IPS-15b (cell line): ENCODE results near the gene GPC5.

Experiments used
- H3K27me3 ChIP-seq: one replicate; pipeline ENCODE4 v1.6.1; 2013; ENCODE audit warnings: low read length; ENCODE audit not compliant: control insufficient read depth, insufficient read depth
- H3K36me3 ChIP-seq: one replicate; pipeline ENCODE4 v1.6.1; 2013; ENCODE audit warnings: low read length; ENCODE audit not compliant: control insufficient read depth, insufficient read depth
- H3K4me1 ChIP-seq: one replicate; pipeline ENCODE4 v1.6.1; 2013; ENCODE audit warnings: mild to moderate bottlenecking, low read length; ENCODE audit not compliant: control insufficient read depth, insufficient read depth
- H3K4me3 ChIP-seq: one replicate; pipeline ENCODE4 v1.5.1; 2013; ENCODE audit warnings: low read depth, low read length
- H3K9ac ChIP-seq: one replicate; pipeline ENCODE4 v1.6.1; 2013; ENCODE audit warnings: low read depth, mild to moderate bottlenecking, low read length
- H3K9me3 ChIP-seq: one replicate; pipeline ENCODE4 v1.6.1; 2013; ENCODE audit warnings: mild to moderate bottlenecking, low read length; ENCODE audit not compliant: control insufficient read depth, insufficient read depth

GPC5 gene

DNA sequence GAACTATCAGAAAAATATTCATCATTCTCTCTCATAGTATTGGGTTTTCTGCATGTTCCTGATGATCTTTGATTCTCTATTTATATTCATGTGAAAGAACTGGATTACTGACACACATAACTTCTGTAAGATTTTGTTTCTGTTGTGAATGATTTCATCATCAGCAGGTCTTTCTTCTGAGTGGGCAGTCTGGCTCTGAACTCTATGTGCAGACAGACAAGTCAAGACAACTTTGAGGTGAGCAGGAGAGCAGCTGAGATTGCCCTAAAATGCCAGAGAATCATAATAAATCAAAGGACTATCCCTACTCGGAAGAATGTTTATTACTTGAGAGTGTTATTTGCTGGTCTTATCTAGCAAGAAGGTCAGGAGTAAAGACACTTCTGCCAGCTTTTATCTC lies 1176.1 kb downstream of the GPC5 start:
- no peak overlapping the region for H3K4me3 ChIP-seq
- no peaks in the 10 kb centered on the region for H3K36me3 ChIP-seq
- H3K4me1 ChIP-seq = no peaks in the 10 kb centered on the region
- no peak overlapping the region for H3K9ac ChIP-seq
- no peaks in the 10 kb centered on the region for H3K27me3 ChIP-seq
- no peaks in the 10 kb centered on the region for H3K9me3 ChIP-seq

DNA sequence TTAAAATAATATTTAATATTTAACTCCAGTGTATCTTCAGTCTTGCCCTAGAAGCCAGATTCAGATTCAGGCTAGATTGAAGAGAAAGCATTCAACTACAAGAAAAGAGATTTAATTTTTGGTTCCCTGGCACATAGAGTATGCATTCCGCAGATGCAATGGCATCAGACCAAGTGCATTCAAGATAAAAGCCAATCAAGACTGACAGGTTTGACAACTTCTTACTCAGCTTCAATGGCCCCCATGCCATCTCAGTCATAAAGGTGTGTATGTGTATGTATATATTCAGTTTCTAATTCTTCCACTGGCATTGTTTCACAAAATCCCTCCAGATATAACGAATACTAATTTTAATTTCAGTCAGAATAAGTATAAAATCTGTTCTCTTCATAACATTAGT lies 1177.4 kb downstream of the GPC5 start:
- H3K9me3 ChIP-seq = no peaks in the 10 kb centered on the region
- no peaks in the 10 kb centered on the region for H3K27me3 ChIP-seq
- H3K36me3 ChIP-seq = no peaks in the 10 kb centered on the region
- no peak overlapping the region for H3K4me3 ChIP-seq
- H3K4me1 ChIP-seq = no peaks in the 10 kb centered on the region
- no peak overlapping the region for H3K9ac ChIP-seq

DNA sequence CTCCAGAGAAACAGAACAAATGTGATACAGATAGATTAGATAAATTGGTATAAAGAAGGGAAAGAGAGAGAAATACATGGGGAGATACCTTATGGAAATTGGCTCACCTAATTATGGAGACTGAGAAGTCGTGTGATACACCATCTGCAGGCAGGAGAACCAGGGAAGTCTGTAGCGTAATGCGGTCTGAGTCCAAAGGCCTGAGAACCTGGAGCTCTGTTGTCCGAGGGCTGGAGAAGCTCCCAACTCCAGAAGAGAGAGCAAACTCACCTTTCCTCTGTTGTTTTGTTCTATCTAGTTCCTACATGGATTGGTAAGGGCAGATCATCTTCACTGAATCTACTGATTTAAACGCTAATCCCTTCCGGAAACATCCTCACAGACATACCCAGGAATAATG lies 1179.9 kb downstream of the GPC5 start:
- H3K36me3 ChIP-seq = no peaks in the 10 kb centered on the region
- H3K27me3 ChIP-seq = no peaks in the 10 kb centered on the region
- no peaks in the 10 kb centered on the region for H3K9me3 ChIP-seq
- no peaks in the 10 kb centered on the region for H3K4me1 ChIP-seq
- H3K4me3 ChIP-seq = no peak overlapping the region
- H3K9ac ChIP-seq = no peak overlapping the region

DNA sequence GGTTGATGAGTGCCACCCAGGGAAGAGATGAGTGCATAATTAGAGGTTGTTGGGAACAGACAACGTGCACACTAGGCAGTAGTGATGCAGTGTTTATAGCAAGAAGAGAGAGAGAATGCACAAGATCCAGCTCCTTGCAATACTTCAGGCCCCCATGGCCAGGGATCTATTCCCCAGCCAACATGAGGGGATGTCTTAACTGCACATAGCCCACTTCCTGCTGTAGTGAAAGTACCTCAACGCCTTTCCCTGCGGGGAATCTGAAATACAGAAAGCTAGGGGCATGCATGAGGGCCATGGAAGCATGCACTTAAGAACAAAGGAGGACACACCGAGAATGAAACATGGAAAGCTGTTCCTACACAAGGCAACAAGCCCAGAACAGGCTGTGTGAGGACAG lies 1191.5 kb downstream of the GPC5 start:
- Histone ChIP-seq H3K27me3 (no peaks in the 10 kb centered on the region), H3K4me1 (no peaks in the 10 kb centered on the region), H3K9ac (no peak overlapping the region), H3K9me3 (no peaks in the 10 kb centered on the region), H3K36me3 (no peaks in the 10 kb centered on the region), H3K4me3 (no peak overlapping the region)

DNA sequence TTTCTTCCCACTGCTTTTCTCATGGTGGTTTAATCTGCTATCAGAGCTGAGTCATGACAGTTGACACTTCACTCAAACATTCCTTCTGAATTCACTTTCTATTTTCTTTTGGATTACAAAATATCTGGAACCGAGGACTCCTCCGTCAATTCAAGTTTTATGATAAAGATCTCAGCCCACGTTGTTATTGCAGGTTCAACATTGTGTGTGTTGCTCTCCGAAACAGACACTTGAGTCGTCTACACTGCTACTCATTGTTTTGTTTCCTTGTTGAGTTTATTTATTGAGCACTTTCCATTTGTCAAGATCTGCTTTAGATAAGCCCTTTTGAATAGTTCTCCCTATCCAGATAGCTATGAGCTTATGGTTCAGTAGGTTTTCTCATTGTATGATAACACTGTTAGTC lies 1192.1 kb downstream of the GPC5 start:
- no peak overlapping the region for H3K9ac ChIP-seq
- no peaks in the 10 kb centered on the region for H3K27me3 ChIP-seq
- no peaks in the 10 kb centered on the region for H3K4me1 ChIP-seq
- H3K36me3 ChIP-seq = no peaks in the 10 kb centered on the region
- no peaks in the 10 kb centered on the region for H3K9me3 ChIP-seq
- H3K4me3 ChIP-seq = no peak overlapping the region

DNA sequence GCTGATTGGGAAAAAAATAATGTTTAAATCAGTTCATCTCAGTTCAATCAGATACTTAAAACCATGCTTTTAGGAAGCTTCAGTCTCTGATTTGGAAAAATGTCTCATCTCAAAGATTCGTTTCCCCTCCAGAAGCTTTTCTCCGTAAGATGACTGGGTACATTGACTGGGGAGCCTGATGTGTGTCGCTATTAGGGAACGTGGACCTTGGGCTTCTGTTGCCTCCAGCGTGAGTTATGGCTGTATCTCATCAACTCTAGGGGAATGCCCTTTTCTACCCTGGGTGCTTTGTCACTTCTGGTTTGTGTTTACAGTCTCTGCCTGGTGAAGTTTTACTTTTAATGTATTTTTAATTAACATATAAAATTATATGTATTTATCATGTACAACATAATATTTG lies 1192.7 kb downstream of the GPC5 start:
- H3K9me3 ChIP-seq = no peaks in the 10 kb centered on the region
- no peak overlapping the region for H3K4me3 ChIP-seq
- H3K9ac ChIP-seq = no peak overlapping the region
- no peaks in the 10 kb centered on the region for H3K36me3 ChIP-seq
- H3K4me1 ChIP-seq = no peaks in the 10 kb centered on the region
- H3K27me3 ChIP-seq = no peaks in the 10 kb centered on the region

DNA sequence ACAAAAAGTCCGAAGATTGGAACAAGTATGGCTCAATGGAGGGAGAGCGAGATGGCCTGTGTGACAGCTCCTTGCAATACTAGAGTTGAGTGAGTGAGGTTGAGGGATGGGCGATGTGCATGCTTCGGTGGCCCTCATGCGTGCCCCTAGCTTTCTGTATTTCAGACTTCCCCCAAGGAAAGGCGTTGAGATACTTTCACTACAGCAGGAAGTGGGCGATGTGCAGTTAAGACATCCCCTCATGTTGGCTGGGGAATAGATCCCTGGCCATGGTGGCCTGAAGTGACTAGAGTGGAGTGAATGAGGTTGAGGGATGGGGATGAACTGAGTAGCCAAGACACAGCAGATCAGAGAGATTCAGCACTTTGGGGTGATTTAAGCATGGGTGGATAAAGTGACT lies 1194.3 kb downstream of the GPC5 start:
- Histone ChIP-seq H3K27me3 (no peaks in the 10 kb centered on the region), H3K9ac (no peak overlapping the region), H3K4me1 (no peaks in the 10 kb centered on the region), H3K4me3 (no peak overlapping the region), H3K36me3 (no peaks in the 10 kb centered on the region), H3K9me3 (no peaks in the 10 kb centered on the region)

DNA sequence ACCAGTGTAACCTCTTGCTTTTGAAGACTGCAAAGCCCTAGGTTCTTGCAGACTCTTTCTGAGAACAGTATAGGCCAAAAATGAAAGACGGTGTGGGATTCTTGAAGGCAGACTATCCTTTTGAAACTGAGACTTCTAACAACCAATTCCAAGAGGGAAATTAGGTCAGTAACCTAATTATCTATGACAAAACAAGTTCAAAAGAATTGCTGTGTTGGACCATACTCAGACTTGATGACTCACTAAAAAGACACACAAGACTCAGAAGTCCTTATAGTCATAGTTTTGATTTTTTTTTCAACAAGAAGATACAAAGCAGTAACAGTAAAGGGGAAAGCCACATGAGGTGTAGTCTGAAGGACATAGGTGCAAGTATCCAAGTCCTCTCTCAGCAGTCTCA lies 1204.1 kb downstream of the GPC5 start:
- H3K4me3 ChIP-seq = no peak overlapping the region
- no peaks in the 10 kb centered on the region for H3K36me3 ChIP-seq
- no peaks in the 10 kb centered on the region for H3K27me3 ChIP-seq
- H3K9me3 ChIP-seq = no peaks in the 10 kb centered on the region
- no peak overlapping the region for H3K9ac ChIP-seq
- no peaks in the 10 kb centered on the region for H3K4me1 ChIP-seq

DNA sequence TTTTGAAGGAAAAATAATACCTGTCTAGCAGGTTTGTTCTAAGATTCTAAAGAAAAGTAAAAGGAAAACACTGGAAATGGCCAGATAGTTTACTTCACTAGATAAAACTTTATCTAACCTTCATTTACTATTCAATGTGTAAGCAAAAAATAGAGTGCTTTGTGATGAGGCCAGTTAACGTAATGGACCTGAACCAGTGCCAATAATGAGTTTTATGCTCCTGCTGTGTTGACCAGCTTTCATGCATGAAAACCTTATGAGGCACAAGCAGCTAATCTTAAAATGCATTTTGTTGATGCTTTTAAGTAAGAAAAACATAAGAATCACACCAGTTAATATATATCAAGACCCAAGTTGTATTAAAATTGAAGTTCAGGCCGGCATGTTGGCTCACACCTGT lies 1211.0 kb downstream of the GPC5 start:
- Histone ChIP-seq H3K9ac (no peak overlapping the region), H3K4me1 (no peaks in the 10 kb centered on the region), H3K9me3 (no peaks in the 10 kb centered on the region), H3K4me3 (no peak overlapping the region), H3K36me3 (no peaks in the 10 kb centered on the region), H3K27me3 (no peaks in the 10 kb centered on the region)

DNA sequence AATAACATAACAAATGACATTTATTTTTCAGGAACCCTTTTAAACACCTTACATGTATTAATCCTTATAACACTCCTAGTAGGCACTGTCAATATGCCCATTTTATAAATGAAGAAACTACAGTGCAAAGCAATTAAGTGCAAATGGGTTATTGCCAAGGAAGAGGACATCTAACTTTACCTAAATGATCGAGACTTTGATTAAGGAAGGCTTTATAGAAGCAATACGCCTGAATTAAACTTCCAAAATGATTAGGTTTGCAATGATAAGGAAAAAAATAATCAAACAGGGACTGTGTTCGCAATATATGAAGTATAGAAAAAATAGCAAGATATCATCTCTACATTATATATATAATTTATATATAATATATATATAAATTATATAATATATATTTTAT lies 1214.5 kb downstream of the GPC5 start:
- no peaks in the 10 kb centered on the region for H3K27me3 ChIP-seq
- H3K9ac ChIP-seq = no peak overlapping the region
- H3K4me1 ChIP-seq = no peaks in the 10 kb centered on the region
- no peak overlapping the region for H3K4me3 ChIP-seq
- no peaks in the 10 kb centered on the region for H3K9me3 ChIP-seq
- no peaks in the 10 kb centered on the region for H3K36me3 ChIP-seq

DNA sequence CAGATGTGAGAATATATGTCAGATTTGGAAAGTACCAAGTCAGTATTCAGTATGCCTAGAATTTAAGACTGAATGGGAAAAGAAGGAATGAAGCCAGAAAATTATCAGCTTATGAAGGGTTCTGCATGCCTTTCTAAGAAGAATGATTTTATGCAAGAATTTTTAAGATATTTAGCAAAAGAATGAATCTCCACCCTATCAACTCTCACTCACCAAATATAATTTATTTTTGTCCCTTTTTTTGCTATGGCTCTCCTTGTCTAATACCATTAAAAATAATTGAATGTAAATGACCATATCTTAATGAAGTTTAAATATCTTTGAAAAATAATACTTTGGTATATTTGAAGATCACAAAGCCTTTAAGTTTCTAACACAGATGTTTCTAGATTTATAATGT lies 1215.5 kb downstream of the GPC5 start:
- Histone ChIP-seq H3K27me3 (no peaks in the 10 kb centered on the region), H3K4me3 (no peak overlapping the region), H3K9ac (no peak overlapping the region), H3K4me1 (no peaks in the 10 kb centered on the region), H3K36me3 (no peaks in the 10 kb centered on the region), H3K9me3 (no peaks in the 10 kb centered on the region)

DNA sequence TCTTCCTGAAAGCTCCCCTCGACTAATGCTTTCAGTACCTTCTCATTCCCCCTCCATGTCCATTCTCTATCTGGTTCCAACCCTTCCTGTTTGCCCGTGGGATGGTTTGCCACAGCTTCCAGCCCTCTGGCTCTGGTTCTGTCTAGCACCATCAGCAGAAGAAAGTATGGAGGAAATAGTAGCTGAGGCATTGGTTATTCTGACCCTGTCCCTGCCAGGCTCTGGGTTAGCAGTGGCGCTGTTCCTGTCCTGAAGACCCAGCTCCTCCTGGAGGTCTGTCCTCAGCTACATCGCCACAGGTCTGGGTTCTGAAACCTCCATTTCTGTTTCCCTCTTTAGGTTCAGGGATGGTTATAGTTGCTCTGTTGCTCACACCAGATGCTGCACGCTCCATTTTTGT lies 1223.6 kb downstream of the GPC5 start:
- H3K9me3 ChIP-seq = no peaks in the 10 kb centered on the region
- no peaks in the 10 kb centered on the region for H3K4me1 ChIP-seq
- H3K27me3 ChIP-seq = no peaks in the 10 kb centered on the region
- no peak overlapping the region for H3K4me3 ChIP-seq
- no peaks in the 10 kb centered on the region for H3K36me3 ChIP-seq
- no peak overlapping the region for H3K9ac ChIP-seq

DNA sequence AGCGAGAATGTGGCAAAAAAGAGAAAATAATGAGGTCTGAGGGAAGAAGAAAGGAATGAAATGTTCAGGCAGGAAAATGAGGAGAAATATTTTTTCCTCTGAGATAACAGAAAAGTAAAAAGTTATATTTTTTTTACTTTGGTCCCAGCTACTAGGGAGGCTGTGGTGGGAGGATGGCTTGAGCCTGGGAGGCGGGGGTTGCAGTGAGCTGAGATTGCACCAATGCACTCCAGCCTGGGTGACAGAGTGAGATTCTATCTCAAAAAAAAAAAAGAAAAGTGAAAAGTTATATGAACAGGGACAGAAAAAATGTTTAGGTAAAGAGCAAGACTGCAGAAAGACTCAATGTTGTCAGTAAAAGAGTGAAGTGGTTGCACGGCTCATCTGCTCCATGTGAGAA lies 1224.5 kb downstream of the GPC5 start:
- Histone ChIP-seq H3K4me3 (no peak overlapping the region), H3K9ac (no peak overlapping the region), H3K27me3 (no peaks in the 10 kb centered on the region), H3K9me3 (no peaks in the 10 kb centered on the region), H3K4me1 (no peaks in the 10 kb centered on the region), H3K36me3 (no peaks in the 10 kb centered on the region)
